A673 (cell line): ENCODE results near the gene USP32.

ENCODE experiments used
- CTCF ChIP-seq: fragments of 300-800, 200-600 bp; sonication (generic); conservative IDR thresholded peaks from 2 replicates; pipeline ENCODE4 v1.5.1; 2017; ENCODE audit warnings: low read depth, mild to moderate bottlenecking, antibody characterized with exemption, low read length, moderate library complexity, mixed read lengths
- EZH2 ChIP-seq: fragments of 200-600 bp; sonication (generic); IDR thresholded peaks from 2 replicates; pipeline ENCODE4 v1.6.1; 2017; ENCODE audit warnings: borderline replicate concordance, low read depth, mild to moderate bottlenecking, mixed read lengths, antibody characterized with exemption, low read length; ENCODE audit not compliant: poor library complexity, severe bottlenecking

- TF ChIP-seq CTCF (no peak), EZH2 (no peak)
Observed at GRCh38 chr17:60356940-60357339, 35.0 kb downstream of the USP32 start.
